SK-N-SH (cell line): ENCODE measurements around the gene PIK3R3. TPM values are rescaled to one million over a fixed set of nuclear protein-coding genes. Genes with fewer than 3 reads are reported as not detected.

Source experiments
- CTCF ChIA-PET: fragments of 300-600, 350-600 bp; formaldehyde crosslinking; extraction: SDS; loops from one replicate; lab custom pipeline; 2021; lab: Yijun Ruan, JAX
- POLR2A ChIA-PET: fragments of 350-600 bp; sonication (Branson Sonifier 250); formaldehyde crosslinking; extraction: SDS; loops from one replicate; lab custom pipeline; 2020; ENCODE audit warnings: antibody characterized with exemption, inconsistent platforms; lab: Yijun Ruan, JAX
- DNase-seq: peaks from one replicate; pipeline ENCODE4 v3.0.0; 2012
- H2AFZ ChIP-seq: fragments of 200-600 bp; sonication (generic); 2 replicates; pipeline ENCODE4 v1.8.1; 2016; ENCODE audit warnings: antibody characterized with exemption, mild to moderate bottlenecking, low read depth
- H3F3A ChIP-seq: fragments of 200-600 bp; sonication (generic); replicated peaks from 2 replicates; pipeline ENCODE3; 2016; ENCODE audit warnings: antibody characterized with exemption, mild to moderate bottlenecking; ENCODE audit not compliant: insufficient read depth
- H3K27ac ChIP-seq, 2 experiments: fragments of 200-500 bp in 1 of 2; fragments of 200-600 bp in 1 of 2; sonication (Bioruptor generic) in 1 of 2; sonication (generic), shearing (Covaris generic) in 1 of 2; 2 replicates each; pipeline versions ENCODE4 v1.5.1 to v1.6.1; 2014 to 2016; ENCODE audit warnings: low read depth in 2 of 2, inconsistent platforms in 1 of 2, low read length in 1 of 2, mild to moderate bottlenecking in 1 of 2, mixed read lengths in 1 of 2
- H3K27me3 ChIP-seq: fragments of 200-600 bp; sonication (generic), shearing (Covaris generic); 2 replicates; pipeline ENCODE4 v1.6.1; 2016; ENCODE audit warnings: mixed run types; ENCODE audit not compliant: insufficient read depth
- H3K36me3 ChIP-seq, 2 experiments: fragments of 200-500 bp in 1 of 2; fragments of 200-600 bp in 1 of 2; sonication (Bioruptor generic) in 1 of 2; sonication (generic) in 1 of 2; replicated peaks in 1 of 2; 2 replicates each; pipeline versions ENCODE3 to v1.5.1; 2014 to 2016; ENCODE audit warnings: low read length in 1 of 2, mild to moderate bottlenecking in 1 of 2; ENCODE audit not compliant: insufficient read depth in 2 of 2, control insufficient read depth in 1 of 2
- H3K4me1 ChIP-seq, 2 experiments: fragments of 200-500 bp in 1 of 2; fragments of 200-600 bp in 1 of 2; sonication (Bioruptor generic) in 1 of 2; sonication (generic), shearing (Covaris generic) in 1 of 2; 2 replicates each; pipeline versions ENCODE4 v1.5.1 to v1.6.1; 2014 to 2016; ENCODE audit warnings: low read depth in 1 of 2, low read length in 1 of 2, mixed run types in 1 of 2; ENCODE audit not compliant: insufficient read depth in 2 of 2, control insufficient read depth in 1 of 2
- H3K4me2 ChIP-seq: fragments of 200-600 bp; sonication (generic), shearing (Covaris generic); 2 replicates; pipeline ENCODE4 v1.6.1; 2017; ENCODE audit warnings: mixed run types
- H3K4me3 ChIP-seq, 2 experiments: fragments of 200-500 bp in 1 of 2; fragments of 200-600 bp in 1 of 2; sonication (Bioruptor generic) in 1 of 2; sonication (generic), shearing (Covaris generic) in 1 of 2; 2 replicates each; pipeline versions ENCODE4 v1.5.1 to v1.8.1; 2014 to 2016; ENCODE audit warnings: low read depth in 2 of 2, inconsistent platforms in 1 of 2, low read length in 1 of 2, mild to moderate bottlenecking in 1 of 2, mixed read lengths in 1 of 2, moderate library complexity in 1 of 2
- H3K79me2 ChIP-seq: fragments of 200-600 bp; sonication (generic); 2 replicates; pipeline ENCODE4 v1.8.1; 2017; ENCODE audit warnings: mild to moderate bottlenecking; ENCODE audit not compliant: insufficient read depth
- H3K9ac ChIP-seq: fragments of 200-600 bp; sonication (generic); 2 replicates; pipeline ENCODE4 v1.6.1; 2017; ENCODE audit warnings: mixed run types
- H3K9me2 ChIP-seq: fragments of 200-600 bp; sonication (generic); 2 replicates; pipeline ENCODE4 v1.6.1; 2017; ENCODE audit warnings: mixed run types
- H3K9me3 ChIP-seq: fragments of 200-600 bp; sonication (generic); 2 replicates; pipeline ENCODE4 v1.6.1; 2017; ENCODE audit warnings: mixed run types, mild to moderate bottlenecking, moderate library complexity
- H4K20me1 ChIP-seq: fragments of 200-600 bp; sonication (generic); 2 replicates; pipeline ENCODE4 v1.6.1; 2017; ENCODE audit warnings: mild to moderate bottlenecking, mixed run types; ENCODE audit not compliant: insufficient read depth
- CHD2 ChIP-seq: fragments of 150-350 bp; IDR thresholded peaks from 2 replicates; pipeline ENCODE4 v1.6.1; 2018; ENCODE audit warnings: low read length; ENCODE audit not compliant: partially characterized antibody
- ELF1 ChIP-seq: IDR thresholded peaks from 2 replicates; pipeline ENCODE4 v1.4.0; 2012
- EZH2phosphoT487 ChIP-seq: fragments of 200-600 bp; sonication (generic); IDR thresholded peaks from 2 replicates; pipeline ENCODE4 v1.6.1; 2017; ENCODE audit warnings: low read depth, mixed run types, mild to moderate bottlenecking, antibody characterized with exemption, moderate library complexity, borderline replicate concordance
- FOXM1 ChIP-seq: IDR thresholded peaks from 2 replicates; pipeline ENCODE4 v1.4.0; 2012; ENCODE audit warnings: low read depth, mild to moderate bottlenecking
- GABPA ChIP-seq: IDR thresholded peaks from 2 replicates; pipeline ENCODE4 v1.4.0; 2012; ENCODE audit warnings: low read depth, mild to moderate bottlenecking
- JUND ChIP-seq: IDR thresholded peaks from 2 replicates; pipeline ENCODE4 v1.4.0; 2012
- MAX ChIP-seq: IDR thresholded peaks from 2 replicates; pipeline ENCODE4 v1.4.0; 2012; ENCODE audit warnings: low read depth
- MEF2A ChIP-seq: IDR thresholded peaks from 2 replicates; pipeline ENCODE4 v1.4.0; 2012; ENCODE audit warnings: low read depth, borderline replicate concordance
- NFIC ChIP-seq: IDR thresholded peaks from 2 replicates; pipeline ENCODE4 v1.4.0; 2012; ENCODE audit warnings: borderline replicate concordance
- NRF1 ChIP-seq: IDR thresholded peaks from 2 replicates; pipeline ENCODE4 v1.6.1; 2012; ENCODE audit warnings: low read depth, mild to moderate bottlenecking, low read length
- POLR2AphosphoS5 ChIP-seq: IDR thresholded peaks from 2 replicates; pipeline ENCODE4 v1.6.1; 2012; ENCODE audit warnings: low read depth, low read length
- RAD21 ChIP-seq: IDR thresholded peaks from 2 replicates; pipeline ENCODE4 v1.6.1; 2012; ENCODE audit warnings: mild to moderate bottlenecking, low read length
- REST ChIP-seq: IDR thresholded peaks from 2 replicates; pipeline ENCODE4 v1.6.1; 2012; ENCODE audit warnings: mild to moderate bottlenecking, low read depth, low read length, moderate library complexity
- RFX5 ChIP-seq: IDR thresholded peaks from 2 replicates; pipeline ENCODE4 v1.6.1; 2012; ENCODE audit warnings: mild to moderate bottlenecking, improper control_type of control experiment, low read length
- SIN3A ChIP-seq: IDR thresholded peaks from 2 replicates; pipeline ENCODE4 v1.6.1; 2012; ENCODE audit warnings: low read depth, mild to moderate bottlenecking, low read length, moderate library complexity, borderline replicate concordance
- TAF1 ChIP-seq: IDR thresholded peaks from 2 replicates; pipeline ENCODE4 v1.6.1; 2012; ENCODE audit warnings: low read depth, mild to moderate bottlenecking, low read length, moderate library complexity, borderline replicate concordance
- TCF12 ChIP-seq: IDR thresholded peaks from 2 replicates; pipeline ENCODE4 v1.4.0; 2012
- TEAD4 ChIP-seq: IDR thresholded peaks from 2 replicates; pipeline ENCODE4 v1.4.0; 2012; ENCODE audit warnings: mild to moderate bottlenecking, borderline replicate concordance; ENCODE audit not compliant: insufficient read depth
- YY1 ChIP-seq: IDR thresholded peaks from 2 replicates; pipeline ENCODE4 v1.4.0; 2012; ENCODE audit warnings: low read depth, mild to moderate bottlenecking
- WGBS: methylation state at CpG from one replicate; pipeline ENCODE4 v1.1.6; 2017; ENCODE audit warnings: low lambda C conversion rate; 5-methylcytosine and 5-hydroxymethylcytosine counted together
- polyA plus RNA-seq, 3 experiments: library from polyadenylated mRNA; depleted of rRNA; stranded (reverse); fragments of >200 nt; gene quantifications; 2 replicates each; pipeline ENCODE4 v1.2.3, GENCODE V29; 2012

Gene PIK3R3
- polyA plus RNA-seq, 1 of the 3 experiments (the other 2 are of a cell fraction): 4.0 TPM

GRCh38 chr1:46113948-46114347 lies 18.5 kb downstream of the PIK3R3 start:
- WGBS: over 99% methylated on average over 5 of the region's 5 CpGs
- ChIA-PET POLR2A (no interaction called here), CTCF (interaction anchor here (1.1 kb wide), 1 partner anchor 9 kb away, joined by 3 read pairs; no protein-coding TSS in a partner anchor)
- no peak for DNase-seq
- no peaks in the 10 kb centered on the region for H4K20me1 ChIP-seq
- H3K4me1 ChIP-seq: peaks cover 0 to 6% of the 10 kb centered on the region in 2 experiments; a peak in 1 of 4 replicates
- no peak for TF ChIP-seq JUND
- no peak for TF ChIP-seq NFIC
- TF ChIP-seq REST: no peak
- TF ChIP-seq TEAD4: no peak
- TF ChIP-seq RAD21: no peak
- TF ChIP-seq MEF2A: no peak
- peaks cover 0 to 3% of the 10 kb centered on the region in 2 experiments for H3K36me3 ChIP-seq
- H2AFZ ChIP-seq: no peak overlapping the region
- no peak overlapping the region for H3K9ac ChIP-seq
- no peaks in the 10 kb centered on the region for H3F3A ChIP-seq
- H3K27ac ChIP-seq: no peak overlapping the region
- no peak overlapping the region for H3K4me3 ChIP-seq
- H3K27me3 ChIP-seq: no peaks in the 10 kb centered on the region
- no peak overlapping the region for H3K4me2 ChIP-seq
- peaks cover 48% of the 10 kb centered on the region for H3K79me2 ChIP-seq
- H3K9me2 ChIP-seq: no peaks in the 10 kb centered on the region
- no peaks in the 10 kb centered on the region for H3K9me3 ChIP-seq

GRCh38 chr1:46112108-46112507 lies 20.3 kb downstream of the PIK3R3 start:
- H3K27me3 ChIP-seq: no peaks in the 10 kb centered on the region

More at GRCh38 chr1:46112108-46112507, 20.3 kb downstream of the PIK3R3 start:
- POLR2A ChIA-PET: no interaction called here
- no peak for DNase-seq
- no peak overlapping the region for H2AFZ ChIP-seq
- peaks cover 0 to 3% of the 10 kb centered on the region in 2 experiments for H3K36me3 ChIP-seq
- no peaks in the 10 kb centered on the region for H3K9me3 ChIP-seq
- H4K20me1 ChIP-seq: no peaks in the 10 kb centered on the region
- H3F3A ChIP-seq: no peaks in the 10 kb centered on the region
- H3K79me2 ChIP-seq: peaks cover 37% of the 10 kb centered on the region
- TF ChIP-seq RFX5 (no peak), GABPA (no peak), CHD2 (no peak), ELF1 (no peak), NFIC (no peak), JUND (no peak), SIN3A (no peak), EZH2phosphoT487 (no peak), TEAD4 (no peak), TCF12 (no peak), TAF1 (no peak), FOXM1 (no peak), MAX (no peak), REST (no peak), POLR2AphosphoS5 (no peak), YY1 (no peak), NRF1 (no peak)
- H3K4me1 ChIP-seq: peaks cover 0 to 6% of the 10 kb centered on the region in 2 experiments; a peak in 1 of 4 replicates
- no peak overlapping the region for H3K4me3 ChIP-seq
- no peak overlapping the region for H3K4me2 ChIP-seq
- no peaks in the 10 kb centered on the region for H3K9me2 ChIP-seq
- WGBS: 90% methylated on average over 1 of the region's 1 CpG
- CTCF ChIA-PET: no interaction called here
- no peak overlapping the region for H3K9ac ChIP-seq
- no peak overlapping the region for H3K27ac ChIP-seq
